ENCODE results near the gene ADCY2.

DNA sequence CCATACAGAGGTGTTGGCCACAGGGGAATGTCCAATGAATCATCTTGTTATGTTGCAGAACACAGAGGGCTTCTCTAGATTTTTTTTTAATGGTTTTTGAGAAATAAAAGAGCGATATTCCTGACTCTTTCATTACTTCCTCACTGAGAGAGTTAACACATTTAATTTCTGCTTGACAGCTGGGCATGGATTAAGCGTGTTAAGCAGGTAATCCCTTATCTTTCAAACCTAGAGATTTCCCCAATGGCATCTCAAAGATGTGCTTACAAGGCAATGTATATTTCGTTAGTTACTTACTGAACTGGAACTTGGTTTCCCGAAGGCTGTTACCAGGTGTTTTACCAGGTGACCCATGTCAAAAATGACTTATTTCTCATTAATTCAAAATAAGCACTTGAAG is 21.8 kb upstream of the ADCY2 start:
- TF ChIP-seq, protein P1, sequence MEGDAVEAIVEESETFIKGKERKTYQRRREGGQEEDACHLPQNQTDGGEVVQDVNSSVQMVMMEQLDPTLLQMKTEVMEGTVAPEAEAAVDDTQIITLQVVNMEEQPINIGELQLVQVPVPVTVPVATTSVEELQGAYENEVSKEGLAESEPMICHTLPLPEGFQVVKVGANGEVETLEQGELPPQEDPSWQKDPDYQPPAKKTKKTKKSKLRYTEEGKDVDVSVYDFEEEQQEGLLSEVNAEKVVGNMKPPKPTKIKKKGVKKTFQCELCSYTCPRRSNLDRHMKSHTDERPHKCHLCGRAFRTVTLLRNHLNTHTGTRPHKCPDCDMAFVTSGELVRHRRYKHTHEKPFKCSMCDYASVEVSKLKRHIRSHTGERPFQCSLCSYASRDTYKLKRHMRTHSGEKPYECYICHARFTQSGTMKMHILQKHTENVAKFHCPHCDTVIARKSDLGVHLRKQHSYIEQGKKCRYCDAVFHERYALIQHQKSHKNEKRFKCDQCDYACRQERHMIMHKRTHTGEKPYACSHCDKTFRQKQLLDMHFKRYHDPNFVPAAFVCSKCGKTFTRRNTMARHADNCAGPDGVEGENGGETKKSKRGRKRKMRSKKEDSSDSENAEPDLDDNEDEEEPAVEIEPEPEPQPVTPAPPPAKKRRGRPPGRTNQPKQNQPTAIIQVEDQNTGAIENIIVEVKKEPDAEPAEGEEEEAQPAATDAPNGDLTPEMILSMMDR (IDR thresholded peaks at IDR 0.05; ENCODE audit: insufficient read depth, low read length) = no peak
- TF ChIP-seq POLR2AphosphoS5 (IDR thresholded peaks at IDR 0.05; ENCODE audit: low read depth) (no peak), SPI1 (IDR thresholded peaks at IDR 0.05; ENCODE audit: borderline replicate concordance, low read depth) (no peak)

All from HL-60 (cell line).